NCI-H1436 (cell line): Measurements from ENCODE around the gene MAB21L4.

ENCODE experiments used
- DNase-seq: peaks from one replicate; lab custom pipeline; 2025; lab: John Stamatoyannopoulos, UW

The MAB21L4 gene

DNA sequence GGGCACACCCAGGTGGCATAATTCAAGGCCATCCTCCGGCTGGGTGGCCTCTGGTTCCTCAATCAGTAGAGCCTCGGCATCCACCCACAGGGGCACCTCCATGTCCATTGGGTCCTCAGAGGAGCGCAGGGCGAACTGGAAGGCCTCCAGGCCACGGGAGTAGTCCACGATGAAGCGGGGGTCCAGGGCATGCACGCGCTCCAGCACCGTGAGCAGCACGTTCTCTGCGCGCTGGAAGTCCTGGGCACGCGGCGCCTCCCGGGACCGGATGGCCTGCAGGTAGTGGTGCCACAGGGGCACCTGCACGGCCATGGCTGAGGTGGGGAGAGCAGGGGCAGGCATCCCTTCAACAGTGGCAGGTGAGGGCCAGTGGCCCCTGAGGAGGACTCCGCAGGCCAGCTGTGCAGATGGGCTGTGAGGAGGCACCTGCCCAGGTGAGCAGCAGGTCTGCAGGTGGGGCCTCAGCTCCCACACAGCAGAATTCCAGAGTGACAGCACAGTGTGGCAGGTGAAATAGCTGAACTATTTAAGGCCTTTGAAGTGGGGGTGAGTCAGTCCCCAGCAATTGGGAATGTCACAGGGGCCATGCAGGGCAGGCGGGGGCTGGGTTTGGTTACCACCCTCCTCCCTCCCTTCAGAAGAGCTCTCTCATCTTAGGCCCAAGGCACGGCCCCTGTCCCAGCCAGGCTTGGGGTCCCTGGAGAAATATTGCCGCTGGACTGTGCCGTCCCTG is at the start of gene MAB21L4:
Gene MAB21L4 (minus strand): TSS at position 501 of the 733 bp plus-strand sequence. CDS start 159 bp downstream, at position 342.
- no peak for DNase-seq

DNA sequence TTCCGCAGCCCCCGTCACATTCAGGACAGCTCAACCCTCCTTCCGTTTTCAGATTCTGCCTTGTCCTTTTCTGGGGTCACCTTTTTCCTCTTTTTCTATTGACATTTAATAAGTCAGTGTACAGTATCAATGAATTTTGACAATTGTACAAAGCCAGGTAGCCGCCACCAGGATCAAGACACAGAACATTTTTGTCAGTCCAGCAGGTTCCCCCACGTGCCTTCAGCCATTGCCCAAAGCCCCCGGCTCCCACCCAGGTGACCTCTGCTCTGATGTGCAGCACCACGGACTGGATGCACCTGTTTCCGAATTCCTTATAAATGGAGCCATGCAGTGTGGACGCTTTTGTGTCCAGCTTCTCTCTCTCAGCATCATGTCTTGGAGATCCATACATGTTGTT is 40.1 kb upstream of the MAB21L4 start:
- DNase-seq, result no peak

DNA sequence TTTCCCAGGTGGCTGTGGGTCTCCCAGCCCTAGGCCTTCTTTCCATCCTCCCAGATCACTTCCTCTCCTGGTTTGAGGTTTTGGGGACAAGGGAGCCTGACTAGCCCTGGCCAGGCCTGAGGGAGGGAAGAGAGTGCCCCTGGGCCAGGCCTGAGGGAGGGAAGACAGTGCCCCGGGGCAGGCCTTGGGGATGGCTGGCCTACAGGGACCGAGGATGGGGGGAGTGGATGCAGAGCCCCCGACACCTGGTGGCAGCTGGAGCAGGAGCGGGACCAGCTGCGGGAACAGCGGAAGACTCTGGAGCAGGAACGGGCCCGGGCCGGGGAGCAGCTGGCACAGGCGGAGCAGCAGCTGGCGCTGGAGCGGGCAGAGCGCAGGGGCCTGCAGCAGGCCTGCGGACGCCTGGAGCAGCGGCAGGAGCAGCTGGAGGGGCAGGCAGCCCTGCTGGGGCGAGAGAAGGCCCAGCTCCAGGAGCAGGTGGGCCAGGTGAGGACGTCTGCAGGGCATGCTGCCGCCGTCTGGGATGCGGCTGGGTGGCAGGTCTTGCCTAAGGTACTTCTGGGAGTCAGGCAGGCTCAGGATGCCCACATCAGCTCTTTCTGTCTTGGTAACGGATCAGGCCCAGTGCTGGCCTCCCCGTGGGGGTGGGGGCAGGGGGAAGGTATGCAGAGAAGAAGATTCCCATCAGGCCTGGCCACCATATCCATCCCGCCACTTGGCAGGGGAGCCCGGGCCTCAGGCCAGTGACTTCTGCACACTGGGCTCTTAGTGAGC is 39.3 kb upstream of the MAB21L4 start:
- DNase-seq, result no peak

DNA sequence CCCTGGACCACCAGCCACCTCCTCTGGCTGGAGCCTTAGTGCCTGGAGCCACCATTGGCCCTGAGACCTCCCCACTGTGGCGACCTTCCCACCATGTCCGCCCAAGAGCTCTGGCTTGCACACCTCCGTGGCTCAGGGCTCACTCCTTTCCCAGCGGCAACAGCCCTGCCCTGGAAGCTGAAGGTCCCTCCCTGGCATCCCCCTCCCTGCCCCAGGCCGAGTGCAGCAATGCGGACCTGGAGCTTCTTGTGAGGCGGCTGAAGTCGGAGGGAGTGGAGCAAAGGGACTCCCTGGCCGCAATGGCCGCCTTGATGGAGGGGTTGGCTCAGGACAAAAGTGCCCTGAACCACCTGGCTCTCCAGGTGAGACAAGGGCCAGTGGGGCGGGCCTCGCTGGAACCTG is 38.7 kb upstream of the MAB21L4 start:
- DNase-seq, result no peak

DNA sequence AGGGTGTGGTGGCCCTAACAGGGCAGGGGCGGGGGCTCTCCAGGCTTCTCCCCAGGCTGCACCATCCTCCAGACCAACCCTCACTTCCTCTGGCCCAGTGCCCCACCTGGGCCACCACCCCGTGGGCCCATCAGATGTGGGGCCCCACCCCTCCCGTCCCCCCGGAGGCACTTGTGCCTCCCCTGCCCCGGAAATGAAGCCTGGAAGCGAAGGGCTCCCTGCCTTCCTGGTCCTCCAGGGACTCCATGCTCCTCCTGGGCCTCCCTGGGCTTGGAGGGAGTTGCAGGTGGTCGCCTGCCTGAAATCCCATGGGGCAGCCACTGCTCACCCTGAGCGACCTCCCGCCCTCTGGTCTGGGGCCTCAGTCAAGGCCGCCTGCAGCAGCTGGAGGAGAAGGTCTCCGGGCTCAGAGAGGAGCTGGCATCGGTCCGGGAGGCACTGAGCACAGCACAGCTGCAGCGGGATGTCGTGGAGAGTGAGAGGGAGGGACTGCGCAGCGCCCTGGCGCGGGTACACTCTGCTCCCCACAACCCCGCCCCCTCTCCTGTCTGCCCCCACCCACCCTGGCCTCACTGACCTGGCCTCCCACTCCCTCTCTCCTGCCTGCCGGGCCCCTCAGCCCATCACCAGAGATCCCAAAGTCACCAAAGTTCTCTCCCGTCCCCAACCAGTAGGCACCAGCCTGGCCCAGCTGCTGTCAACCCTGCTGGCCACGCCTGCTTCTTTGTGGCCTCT is 38.2 kb upstream of the MAB21L4 start:
- DNase-seq, result no peak

DNA sequence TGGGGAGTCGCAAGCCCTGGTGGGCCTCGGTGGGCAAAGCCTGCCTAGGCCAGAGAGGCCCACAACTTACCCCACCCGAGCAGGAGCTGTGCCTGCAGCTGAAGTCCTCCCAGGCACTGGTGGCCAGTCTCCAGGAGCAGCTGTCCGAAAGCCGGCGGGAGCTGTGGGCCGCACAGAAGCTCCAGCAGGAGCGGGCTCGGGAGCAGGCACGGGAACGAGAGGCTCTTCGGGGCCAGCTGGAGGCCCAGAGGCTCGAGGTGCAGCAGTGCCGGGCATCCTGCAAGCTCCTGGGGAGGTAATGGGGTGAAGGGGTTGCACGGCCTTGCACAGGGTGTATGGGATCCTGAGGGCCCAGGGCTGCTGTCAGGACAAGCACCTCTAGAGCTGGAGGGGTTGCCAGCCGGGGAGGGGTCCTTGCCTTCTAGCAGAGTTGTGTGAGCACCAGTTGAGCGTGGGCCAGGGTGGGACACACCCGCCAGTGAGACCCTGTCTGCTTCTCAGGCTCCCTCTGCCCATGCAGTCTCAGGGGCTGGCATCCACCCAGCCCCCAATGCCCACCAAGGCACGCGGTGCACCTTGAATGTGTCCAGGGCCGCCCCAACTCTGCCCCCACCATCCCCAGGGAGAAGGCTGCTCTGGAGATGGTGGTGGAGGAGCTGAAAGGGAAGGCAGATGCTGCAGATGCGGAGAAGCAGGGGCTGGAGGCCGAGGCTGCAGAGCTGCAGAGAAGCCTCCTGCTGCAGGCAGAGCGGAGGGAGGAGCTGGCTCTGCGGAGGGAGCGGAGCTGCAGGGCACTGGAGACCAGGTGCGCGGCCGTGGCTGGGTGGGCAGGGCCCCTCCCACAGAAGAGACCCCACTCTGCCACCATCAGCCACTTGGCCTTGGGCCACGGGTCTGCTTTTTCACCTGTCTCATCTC is 37.4 kb upstream of the MAB21L4 start:
- no peak for DNase-seq

DNA sequence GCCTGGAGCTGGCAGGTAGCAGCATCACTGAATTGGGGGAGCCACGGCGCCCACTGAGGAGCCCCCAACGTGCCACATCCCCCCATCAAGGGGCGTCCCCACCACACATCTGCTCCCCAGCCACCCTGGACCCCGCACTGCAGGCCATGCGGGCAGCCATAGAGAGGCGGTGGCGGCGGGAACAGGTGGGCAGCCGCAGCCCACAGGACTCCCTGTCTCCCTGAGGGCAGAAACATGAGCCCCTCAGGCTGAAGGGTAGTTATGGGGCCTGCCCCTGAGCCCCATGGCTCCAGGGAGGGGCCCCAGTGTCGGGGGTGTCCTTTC is 36.7 kb upstream of the MAB21L4 start:
- DNase-seq, result no peak

DNA sequence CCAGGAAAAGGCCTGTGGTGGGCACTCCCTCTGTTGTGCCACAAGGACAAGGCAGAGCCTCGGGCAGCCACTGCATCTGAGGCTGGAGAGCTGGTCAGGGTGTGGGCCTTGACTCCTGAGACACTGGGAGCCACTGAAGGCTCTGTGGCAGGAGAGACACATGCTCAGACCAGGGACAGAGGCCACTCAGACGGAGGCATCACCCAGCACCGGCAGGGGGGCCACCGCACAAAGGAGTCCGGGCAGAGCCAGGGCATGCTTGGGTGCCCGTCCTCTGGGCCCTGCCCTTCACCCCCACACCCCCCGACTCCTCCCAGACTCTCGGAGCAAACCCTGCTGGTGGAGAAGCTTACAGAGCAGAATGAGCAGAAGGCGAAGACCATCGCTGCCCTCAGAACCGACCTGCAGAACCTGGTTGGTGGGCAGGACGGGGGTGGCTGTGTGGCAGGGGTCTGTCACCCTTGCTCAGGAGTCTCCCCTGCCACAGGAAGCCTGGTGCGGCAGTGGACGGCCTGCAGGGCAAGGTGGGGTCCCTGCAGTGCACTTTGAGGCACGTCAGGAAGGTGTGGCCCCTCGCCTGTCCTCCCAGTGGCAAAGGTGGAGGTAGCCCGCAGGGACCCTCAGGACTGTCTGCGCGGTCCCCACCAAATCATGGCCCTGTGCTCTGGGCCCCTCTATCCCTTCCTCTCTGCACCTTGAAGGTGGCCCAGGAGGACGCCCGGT is 36.2 kb upstream of the MAB21L4 start:
- no peak for DNase-seq

DNA sequence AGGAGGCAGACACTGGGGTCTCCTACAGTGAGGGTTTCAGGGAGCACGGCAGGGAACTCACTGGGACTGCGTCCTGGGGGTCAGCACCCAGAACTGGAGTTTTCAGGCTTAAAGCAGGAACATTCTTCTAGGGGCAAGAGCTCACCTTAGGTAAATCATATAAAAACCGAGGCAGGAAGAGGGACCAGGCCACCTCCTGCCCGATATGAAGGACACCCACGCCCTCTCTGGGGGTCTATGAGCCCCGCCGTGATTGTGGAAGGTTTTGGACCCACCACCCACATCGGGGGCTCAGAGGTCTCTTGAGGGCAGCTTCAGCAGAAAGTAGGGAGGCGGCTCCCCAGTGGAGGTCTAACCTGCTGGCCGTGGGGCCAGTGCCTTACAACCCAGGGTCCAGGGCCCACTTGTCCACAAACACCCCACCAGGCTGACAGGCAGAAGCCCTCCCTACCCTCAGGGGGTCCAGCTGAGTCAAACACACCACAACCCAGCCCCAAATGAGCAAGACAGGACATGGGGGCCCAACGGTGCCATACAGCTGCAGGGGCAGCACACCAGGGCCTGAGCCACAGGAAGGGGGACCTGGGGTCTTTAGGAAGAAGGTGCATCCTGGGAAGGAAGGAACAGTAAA is 35.5 kb upstream of the MAB21L4 start:
- no peak for DNase-seq

DNA sequence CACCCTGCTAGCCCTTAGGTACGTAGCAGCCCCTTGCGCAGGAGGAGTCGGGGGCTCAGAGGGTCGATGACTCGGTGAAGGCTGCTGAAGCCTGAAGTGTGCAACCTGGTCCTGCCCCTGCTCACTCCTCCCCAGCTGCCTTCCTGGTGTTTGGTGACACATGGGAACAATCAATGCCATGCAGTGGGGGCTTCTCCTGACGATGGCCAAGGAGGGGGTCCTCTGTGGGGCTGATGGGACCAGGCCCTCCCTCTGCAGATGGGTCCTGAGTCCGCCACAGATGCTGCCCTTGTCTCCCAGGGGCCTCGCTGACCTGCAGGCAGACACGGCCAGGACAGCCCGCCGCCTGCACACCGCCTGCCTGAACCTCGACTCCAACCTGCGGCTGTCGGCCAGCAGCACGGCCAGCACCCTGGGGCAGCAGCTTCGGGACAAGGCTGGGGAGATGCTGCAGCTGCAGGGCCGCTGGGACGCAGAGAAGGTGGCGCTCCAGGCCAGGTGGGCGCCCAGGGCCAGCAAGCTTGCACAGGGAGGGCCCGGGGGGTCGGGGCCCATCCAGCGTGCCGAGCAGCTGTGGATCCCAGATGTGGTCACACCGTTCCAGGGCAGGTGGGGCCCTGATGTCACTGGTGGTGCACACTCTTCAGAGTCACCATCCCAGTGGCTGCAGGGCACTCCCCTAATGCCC is 34.8 kb upstream of the MAB21L4 start:
- no peak for DNase-seq

DNA sequence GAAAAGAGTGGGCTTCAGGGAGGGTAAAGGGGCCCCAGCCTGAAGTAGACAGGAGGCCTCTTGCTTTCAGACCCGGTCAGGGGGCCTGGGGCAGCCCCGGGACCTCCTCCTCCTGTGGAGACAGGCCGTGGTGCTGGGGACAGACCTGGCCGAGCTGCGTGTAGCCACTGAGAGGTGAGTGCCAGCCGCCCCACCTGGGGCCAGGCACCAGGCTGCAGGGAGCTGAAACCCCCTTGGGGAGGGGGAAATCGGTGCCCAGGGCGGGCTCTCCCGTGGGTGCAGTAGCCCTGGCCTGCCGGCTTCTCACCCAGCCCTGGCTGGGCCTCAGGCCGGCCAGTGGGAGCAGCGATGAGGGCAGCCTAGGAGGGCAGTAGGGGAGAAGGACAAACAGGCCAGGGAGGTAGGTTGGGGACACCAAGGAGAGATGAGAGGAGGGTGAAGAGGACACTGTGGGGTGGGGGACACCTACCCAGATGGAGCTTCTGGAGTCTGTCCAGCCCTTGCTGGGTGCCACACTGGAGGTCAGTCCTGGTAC is 34.2 kb upstream of the MAB21L4 start:
- DNase-seq, result no peak

DNA sequence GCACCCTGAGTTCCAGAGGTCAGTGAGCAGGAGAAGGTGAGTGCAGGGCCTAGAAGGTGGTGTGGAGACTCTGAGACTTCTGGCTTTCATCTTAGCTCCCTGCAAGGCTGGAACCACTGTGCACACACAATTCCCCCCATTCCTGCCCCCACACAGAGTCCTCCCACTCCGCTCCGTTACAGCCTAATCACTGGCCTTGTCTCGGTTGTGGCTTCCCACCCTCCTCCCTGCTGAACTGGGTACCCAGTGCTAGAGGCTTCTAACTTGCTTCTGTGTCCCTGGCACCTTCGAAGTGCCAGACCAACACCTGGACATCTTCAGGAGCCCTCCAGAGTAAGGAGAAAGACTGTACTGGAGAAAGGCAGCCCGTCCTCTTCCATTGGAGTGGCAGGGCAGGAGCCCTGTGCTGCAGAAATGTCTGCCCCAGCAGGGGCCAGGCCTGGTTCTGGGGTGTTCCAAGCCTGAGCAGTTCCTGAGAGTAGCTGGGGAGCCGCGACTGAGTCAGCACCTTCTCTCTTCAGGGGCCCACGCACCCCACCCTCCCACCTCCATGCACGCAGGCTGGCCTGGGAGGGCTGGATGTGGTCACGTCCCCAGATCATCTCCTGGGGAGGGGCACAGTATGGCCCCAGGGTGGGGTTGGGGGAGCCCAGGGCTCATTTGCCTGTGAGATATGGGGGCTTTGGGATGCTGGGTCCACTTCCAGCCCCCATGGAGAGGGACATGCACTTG is 33.6 kb upstream of the MAB21L4 start:
- DNase-seq, result no peak

DNA sequence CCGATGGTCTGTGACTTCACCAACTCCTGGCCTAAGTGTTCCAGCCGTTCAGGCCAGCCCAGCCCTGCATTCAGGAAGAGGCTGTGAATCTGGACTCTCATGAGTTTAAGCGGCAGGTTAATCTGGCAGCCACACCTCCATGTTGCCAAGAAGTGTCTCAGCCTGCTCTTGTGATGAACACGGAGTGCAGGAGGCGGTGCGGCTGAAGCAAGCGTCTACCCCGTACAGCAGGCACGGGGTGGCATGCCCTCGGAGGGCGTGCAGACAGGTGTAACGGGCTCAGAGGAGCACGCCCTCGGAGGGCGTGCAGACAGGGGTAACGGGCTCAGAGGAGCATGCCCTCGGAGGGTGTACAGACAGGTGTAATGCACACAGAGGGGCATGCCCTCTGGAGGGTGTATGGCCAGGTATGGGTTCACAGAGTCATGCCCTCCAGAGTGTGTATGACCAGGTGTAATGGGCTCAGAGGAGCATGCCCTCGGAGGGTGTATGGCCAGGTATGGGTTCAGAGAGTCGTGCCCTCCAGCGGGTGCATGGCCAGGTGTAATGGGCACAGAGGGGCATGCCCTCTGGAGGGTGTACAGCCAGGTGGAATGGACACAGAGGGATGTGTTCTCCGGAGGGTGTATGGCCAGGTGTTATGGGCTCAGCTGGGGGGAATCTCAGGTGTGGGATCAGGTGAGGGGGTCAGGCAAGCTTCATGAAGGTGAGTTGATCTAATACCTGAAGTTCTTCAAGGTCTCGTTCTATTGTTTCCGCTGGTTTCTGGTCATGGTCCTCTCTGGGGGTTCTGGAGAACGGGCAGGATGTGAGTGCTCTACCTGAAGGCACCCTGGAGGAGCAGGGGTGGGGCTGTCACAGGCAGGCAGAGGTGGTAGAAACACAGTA is 32.8 kb upstream of the MAB21L4 start:
- no peak for DNase-seq

DNA sequence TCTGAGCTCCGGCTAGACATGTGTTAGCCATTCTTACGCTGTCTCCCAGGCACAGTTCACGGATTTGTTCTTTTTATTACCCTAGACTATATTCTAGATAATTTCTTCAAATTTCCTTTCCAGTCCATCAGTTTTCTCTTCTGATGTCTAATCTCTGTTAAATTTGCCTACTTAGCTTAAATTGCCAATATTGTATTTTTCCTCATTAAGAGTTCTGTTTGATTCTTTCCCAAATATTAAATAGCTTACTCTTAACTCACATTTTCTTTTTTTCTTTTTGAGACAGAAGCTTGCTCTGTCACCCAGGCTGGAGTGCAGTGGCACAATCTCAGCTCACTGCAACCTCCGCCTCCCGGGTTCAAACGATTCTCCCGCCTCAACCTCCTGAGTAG is 31.4 kb upstream of the MAB21L4 start:
- DNase-seq, result no peak

DNA sequence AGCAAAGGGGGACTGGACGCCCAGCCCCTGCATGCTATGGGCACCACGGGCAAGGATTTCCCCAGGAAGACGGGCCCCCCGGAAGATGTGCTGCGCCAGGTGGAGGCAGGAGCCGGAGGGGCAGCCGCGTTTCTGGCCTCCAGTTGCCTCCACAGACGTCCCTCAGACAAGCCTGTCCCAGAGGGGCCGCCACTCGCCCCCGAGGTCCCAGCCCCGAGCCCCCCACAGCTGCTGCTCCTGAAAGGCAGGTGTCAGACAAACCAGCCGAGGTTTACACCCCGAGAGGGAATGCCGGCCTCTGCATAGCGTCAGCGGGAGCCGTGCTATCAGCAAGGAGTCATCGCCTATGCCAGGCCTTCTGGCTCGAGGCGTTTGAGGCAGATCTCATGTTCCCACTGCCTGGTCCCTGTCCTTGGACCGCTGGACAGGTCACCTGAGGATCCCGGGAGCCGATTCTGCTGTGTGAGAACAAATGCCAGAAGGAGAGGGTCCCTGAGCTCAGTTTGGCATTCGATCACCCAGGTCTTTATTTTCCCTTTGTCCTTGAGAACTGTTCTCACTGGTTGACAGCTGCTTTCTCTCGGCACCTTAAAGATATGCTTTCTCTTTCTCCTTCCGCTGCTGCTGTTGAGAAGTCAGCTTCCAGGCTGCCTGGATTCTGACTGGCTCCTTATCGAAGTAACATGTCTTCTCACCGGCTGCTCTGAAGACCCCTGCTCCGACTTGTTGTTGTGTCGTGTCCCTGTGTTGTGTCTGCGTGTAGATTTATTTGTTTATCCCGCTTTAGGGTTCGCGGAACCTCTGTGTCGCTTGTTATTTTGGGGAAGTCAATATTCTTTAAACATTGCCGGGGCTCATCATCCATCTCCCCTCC is 30.8 kb upstream of the MAB21L4 start:
- DNase-seq, result no peak

DNA sequence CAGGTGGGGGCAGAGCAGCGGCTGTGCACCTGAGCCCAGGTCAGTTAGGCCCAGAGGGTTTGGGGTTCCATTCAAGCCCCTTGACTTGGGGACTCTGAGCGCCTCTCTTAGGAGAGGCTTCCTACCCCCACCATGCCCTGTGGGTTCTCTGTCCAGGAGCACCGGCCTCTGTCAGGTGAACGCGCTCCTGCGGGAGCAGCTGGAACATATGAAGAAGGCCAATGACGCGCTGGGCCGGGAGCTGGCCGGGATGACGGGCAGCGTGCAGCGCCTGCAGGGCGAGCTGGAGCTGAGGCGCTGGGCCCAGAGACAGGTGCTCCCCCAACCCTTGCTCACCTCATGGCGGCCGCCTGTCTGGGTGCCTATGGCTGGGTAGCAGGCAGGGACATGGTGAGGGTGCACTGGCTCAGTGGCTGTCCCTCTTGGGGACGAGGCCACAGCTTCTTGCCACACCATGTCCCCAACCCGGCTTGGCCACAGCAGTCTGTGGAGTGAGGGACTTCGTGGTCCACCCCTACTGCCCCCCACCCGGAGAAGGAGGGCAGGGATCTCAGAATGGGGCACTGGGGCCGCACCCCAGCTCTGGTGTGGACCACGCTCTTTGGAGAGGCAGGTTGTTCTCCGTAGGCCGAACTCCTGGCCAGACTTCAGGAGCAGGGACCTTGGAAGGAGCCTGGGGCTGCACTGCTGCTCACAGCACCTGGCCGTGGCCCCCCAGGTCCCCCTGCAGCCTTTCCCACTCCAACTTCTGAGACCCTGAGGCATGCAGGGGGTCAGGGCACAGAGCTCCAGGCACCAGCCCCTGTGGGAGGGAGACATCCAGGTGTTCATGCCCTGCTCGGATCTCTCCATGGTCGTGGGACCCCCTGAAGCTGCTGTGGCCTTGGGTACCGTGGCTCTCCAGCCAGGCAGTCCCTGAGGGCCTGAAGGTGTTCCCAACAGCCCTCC is 29.9 kb upstream of the MAB21L4 start:
- no peak for DNase-seq
